Mucosa of gallbladder (tissue), 1 donor: ENCODE measurements around the gene TUBGCP6. TPM values are rescaled to one million over a fixed set of nuclear protein-coding genes. Genes with fewer than 3 reads are reported as not detected.
A peak's percentile ranks its signal among the peaks of the same experiment; 100 is the strongest.

Experiments
- DNase-seq: peaks from one replicate; pipeline ENCODE4 v3.0.0-alpha.2; 2020; ENCODE audit warnings: low spot score
- total RNA-seq: library from RNA; stranded (reverse); gene quantifications from one replicate; pipeline ENCODE4 v1.2.1, GENCODE V29; 2021
- donor health status: DM: no; HTN: no; CAD: no.

Gene TUBGCP6
- 64.4 TPM for total RNA-seq

GRCh38 chr22:50244420-50245213 lies at the start of gene TUBGCP6:
Gene TUBGCP6, minus strand, starts transcription at chr22:50245023. Its CDS starts 564 bp downstream, at chr22:50244459.
- peak; percentile 96 for DNase-seq

DNA sequence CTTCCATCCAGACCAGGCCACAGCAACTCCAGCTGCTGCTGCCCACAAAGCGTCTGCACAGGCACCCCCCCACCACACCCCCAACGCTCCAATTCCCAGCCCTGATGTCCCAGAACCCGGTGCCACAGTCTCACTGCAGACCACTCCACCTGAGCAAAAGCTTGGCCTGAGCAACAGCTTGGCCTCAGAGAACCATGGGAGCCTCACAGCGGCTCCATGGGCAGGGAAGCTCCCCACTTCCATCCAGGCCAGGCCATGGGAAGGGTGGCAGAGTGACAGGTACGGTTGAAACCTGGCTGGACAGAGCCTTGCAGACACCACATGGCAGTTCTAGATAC lies 49.5 kb upstream of the TUBGCP6 start:
- DNase-seq, result no peak

DNA sequence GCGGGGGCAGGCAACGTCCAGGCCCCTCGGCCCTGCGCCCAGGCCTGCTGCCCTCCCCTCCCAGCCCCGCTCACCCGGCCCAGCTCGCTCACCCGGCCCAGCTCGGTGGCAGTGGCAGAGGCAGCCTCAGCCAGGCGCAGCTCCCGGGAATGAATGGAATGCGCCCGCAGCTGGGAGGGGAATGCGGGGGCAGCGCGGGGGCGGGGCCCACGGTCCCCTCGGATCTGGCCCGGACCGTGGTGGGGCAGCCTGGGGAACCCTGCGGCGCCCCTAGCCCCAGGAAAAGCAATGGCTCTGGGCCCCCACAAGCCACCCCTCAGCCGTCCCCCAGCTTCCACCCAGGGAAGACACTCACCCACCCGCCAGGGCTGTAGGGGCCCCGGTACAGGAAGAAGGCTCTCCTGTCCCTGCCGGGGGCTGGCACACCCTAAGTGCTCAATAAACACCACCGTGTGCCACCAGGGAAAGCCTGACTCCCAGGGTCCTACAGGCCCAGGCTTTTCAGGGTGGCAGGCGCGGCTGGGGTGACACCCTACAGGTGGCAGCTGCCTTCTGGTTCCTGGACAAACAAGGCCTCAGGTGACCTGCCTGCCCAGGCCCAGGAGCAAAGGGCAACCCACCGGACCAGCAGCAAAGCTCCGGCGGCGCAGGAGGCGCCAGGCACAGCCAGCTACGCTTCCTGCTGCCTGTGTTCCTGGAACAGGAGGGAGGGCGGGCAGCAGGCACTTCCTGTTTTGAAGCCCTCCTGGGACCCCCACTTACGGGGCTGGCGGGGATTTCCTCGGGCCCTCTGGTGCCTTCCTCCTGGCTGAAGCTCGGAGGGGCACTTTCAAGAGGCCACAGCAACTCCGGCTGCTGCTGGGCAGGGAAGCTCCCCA lies 48.9 kb upstream of the TUBGCP6 start:
- DNase-seq, result peak; percentile 88

GRCh38 chr22:50292643-50293440 lies 48.0 kb upstream of the TUBGCP6 start:
- no peak for DNase-seq

- no peak for DNase-seq
These were observed 45.3 kb upstream of the TUBGCP6 start for GRCh38 chr22:50289942-50290630.

DNA sequence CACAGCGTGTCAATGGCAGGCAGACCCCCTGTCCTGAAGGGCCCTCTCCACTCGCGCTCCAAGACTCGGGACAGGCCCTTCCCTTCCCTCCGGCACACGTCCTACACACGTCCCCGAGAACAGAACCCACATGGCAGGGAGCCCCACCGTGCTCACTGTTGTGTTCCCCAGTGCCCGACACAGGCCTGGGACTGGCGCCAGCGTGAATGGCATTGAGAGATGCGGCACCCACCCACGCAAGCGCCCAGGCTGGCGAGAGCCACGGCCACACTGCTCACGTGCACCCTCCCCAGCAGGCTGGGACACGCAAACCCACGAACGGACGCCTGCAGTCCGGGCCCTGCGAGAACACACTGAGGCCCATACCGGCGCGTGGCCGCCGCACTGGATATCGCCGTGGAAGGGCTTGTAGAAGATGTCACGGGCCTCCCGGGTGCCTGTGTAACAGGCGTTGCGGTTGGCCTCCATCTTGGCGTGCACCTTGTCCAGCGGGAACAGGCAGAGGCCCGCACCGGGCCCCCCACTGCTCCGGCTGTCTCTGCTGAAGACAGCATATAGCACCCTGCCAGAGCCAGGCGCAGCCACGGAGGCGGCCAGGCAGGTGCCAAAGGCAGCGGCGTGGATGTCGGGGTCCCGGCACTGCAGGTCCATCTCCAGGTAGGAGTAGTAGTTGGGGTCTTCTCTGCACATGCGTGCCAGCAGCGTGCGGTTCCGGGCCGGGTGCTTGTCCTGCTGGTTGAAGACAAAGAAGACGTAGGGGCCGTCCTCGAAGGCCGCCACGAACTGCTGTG lies 44.5 kb upstream of the TUBGCP6 start:
- no peak for DNase-seq

GRCh38 chr22:50287731-50288130 lies 42.9 kb upstream of the TUBGCP6 start:
- DNase-seq, result no peak

GRCh38 chr22:50286701-50287318 lies 42.0 kb upstream of the TUBGCP6 start:
- no peak for DNase-seq

GRCh38 chr22:50286275-50286674 lies 41.5 kb upstream of the TUBGCP6 start:
- no peak for DNase-seq

DNA sequence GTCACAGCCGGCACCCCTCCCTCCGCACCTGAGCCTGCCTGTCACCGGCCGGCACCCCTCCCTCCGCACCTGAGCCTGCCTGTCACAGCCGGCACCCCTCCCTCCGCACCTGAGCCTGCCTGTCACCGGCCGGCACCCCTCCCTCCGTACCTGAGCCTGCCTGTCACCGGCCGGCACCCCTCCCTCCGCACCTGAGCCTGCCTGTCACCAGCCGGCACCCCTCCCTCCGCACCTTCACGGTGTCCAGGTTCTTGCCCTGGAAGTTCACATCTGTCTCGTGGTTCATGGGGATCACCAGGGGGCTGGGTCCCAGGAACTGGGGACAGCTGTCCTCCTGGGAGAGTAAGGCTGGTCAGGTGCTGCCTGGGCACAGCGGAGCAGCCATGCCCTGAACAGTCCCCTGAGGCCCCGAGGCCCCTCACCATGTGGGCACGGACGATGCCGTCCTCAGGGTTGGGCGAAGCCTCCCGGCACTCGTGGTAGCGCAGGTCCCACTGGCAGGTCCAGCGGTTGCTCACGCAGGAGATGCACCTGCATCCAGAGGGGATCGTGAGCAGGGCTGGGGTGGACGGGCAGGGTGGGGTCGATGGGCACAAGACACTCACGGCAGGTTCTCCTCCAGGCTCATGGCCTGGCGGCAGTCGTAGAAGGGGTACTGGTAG lies 40.9 kb upstream of the TUBGCP6 start:
- peak; percentile 71 for DNase-seq

DNA sequence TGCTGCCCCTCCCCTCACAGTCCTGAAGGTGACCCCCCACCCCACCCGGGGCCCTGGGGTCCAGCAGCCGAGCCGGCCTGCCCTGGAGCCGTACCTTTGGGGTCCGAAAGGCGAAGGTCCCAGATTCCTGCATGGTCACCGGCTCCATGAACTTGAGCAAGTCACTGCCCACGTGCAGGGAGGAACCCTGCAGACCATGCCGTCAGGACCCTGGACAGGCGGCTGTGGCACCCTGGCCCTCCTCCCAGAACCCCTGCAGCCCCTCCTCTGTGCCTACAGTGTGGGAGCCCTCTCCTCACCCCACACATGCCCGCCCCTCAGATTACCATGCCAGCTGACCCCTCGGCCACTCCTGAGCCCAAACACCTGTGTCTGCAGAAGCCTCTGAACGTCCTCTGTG lies 39.7 kb upstream of the TUBGCP6 start:
- no peak for DNase-seq

- no peak for DNase-seq
These were observed 39.0 kb upstream of the TUBGCP6 start for GRCh38 chr22:50283821-50284220.

GRCh38 chr22:50282361-50283155 lies 37.7 kb upstream of the TUBGCP6 start:
- DNase-seq, result peak; percentile 88

GRCh38 chr22:50281957-50282356 lies 37.1 kb upstream of the TUBGCP6 start:
- DNase-seq, result no peak

DNA sequence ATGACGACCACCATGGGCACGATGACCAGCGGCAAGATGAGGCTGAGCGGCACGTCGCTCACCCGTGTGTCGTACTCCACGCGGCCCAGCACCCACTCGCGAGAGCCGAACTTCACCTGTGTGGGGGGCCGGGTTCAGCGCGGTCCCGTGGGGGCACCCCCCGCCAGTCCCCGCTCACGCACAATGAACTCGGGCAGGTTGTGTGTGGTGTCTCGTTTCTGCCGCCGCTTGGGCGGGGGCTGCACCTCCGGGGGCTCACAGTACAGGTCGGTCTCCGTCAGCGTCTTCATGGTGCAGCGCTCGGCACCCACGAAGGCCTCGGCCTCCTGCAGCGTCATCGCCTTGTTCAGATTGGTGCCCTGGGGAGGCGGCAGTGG lies 36.5 kb upstream of the TUBGCP6 start:
- DNase-seq, result no peak

- no peak for DNase-seq
These were observed 36.0 kb upstream of the TUBGCP6 start for GRCh38 chr22:50280708-50281383.

GRCh38 chr22:50280022-50280707 lies 35.3 kb upstream of the TUBGCP6 start:
- DNase-seq, result peak; percentile 62
